Endometrial microvascular endothelial cells (primary cell): Measurements from ENCODE around the gene KLHDC10. TPM values are rescaled to one million over a fixed set of nuclear protein-coding genes. Genes with fewer than 3 reads are reported as not detected.
"Not testable (repeated sequence)": the region's sequence is repeated elsewhere in the genome, so short reads cannot be mapped to it uniquely, and the experiment has no call there.

Experiments used
- in situ Hi-C: cut with HindIII; loops from 2 replicates; pipeline ENCODE4 v1.10.0; 2017; ENCODE audit warnings: low sequenced_read_pairs, low pct_unique_long_range_greater_than_20kb; ENCODE audit errors: inconsistent ontology term
- total RNA-seq: library from RNA; depleted of rRNA; stranded (reverse); fragments of >200 nt; gene quantifications from one replicate; pipeline ENCODE4 v1.2.3, GENCODE V29; 2015; ENCODE audit errors: inconsistent ontology term

Gene KLHDC10
- total RNA-seq, 1 donor from 2014 or later: 18.3 TPM

- in situ Hi-C loops: no loop called here
These were observed 65.2 kb downstream of the KLHDC10 start for GRCh38 chr7:130135208-130136205.

GRCh38 chr7:130136579-130137167 lies 66.3 kb downstream of the KLHDC10 start:
- in situ Hi-C loops: no loop called here

GRCh38 chr7:130137207-130137606 lies 66.9 kb downstream of the KLHDC10 start:
- in situ Hi-C loops: no loop called here

- in situ Hi-C loops: no loop called here
These were observed 69.0 kb downstream of the KLHDC10 start for GRCh38 chr7:130139193-130139960.

GRCh38 chr7:130140551-130141160 lies 70.3 kb downstream of the KLHDC10 start:
- in situ Hi-C loops: no loop called here

GRCh38 chr7:130141161-130141883 lies 71.0 kb downstream of the KLHDC10 start:
- in situ Hi-C loops: no loop called here

- in situ Hi-C loops: no loop called here
These were observed 71.7 kb downstream of the KLHDC10 start for GRCh38 chr7:130141884-130142653.

GRCh38 chr7:130142654-130143333 lies 72.5 kb downstream of the KLHDC10 start:
- in situ Hi-C loops: no loop called here

- in situ Hi-C loops: no loop called here
These were observed 73.0 kb downstream of the KLHDC10 start for GRCh38 chr7:130143334-130143732.

GRCh38 chr7:130143986-130144311 lies 73.6 kb downstream of the KLHDC10 start:
- in situ Hi-C loops: no loop called here

GRCh38 chr7:130144312-130145171 lies 74.2 kb downstream of the KLHDC10 start:
- in situ Hi-C loops: no loop called here

GRCh38 chr7:130145424-130146100 lies 75.2 kb downstream of the KLHDC10 start:
- in situ Hi-C loops: no loop called here

- in situ Hi-C loops: not testable (repeated sequence)
These were observed 75.8 kb downstream of the KLHDC10 start for GRCh38 chr7:130146142-130146541.

GRCh38 chr7:130146693-130147405 lies 76.5 kb downstream of the KLHDC10 start:
- in situ Hi-C loops: no loop called here

- in situ Hi-C loops: no loop called here
These were observed 77.5 kb downstream of the KLHDC10 start for GRCh38 chr7:130147710-130148325.
